HT-29 (cell line): ENCODE data around the gene LPCAT3. TPM values are rescaled to one million over a fixed set of nuclear protein-coding genes. Genes with fewer than 3 reads are reported as not detected.

Experiments used
- DNase-seq: peaks from one replicate; pipeline ENCODE4 v3.0.0-alpha.2; 2015; ENCODE audit warnings: low spot score
- total RNA-seq: library from RNA; depleted of rRNA; stranded (reverse); fragments of >200 nt; shearing (Covaris generic); gene quantifications from 2 replicates; pipeline ENCODE4 v1.2.3, GENCODE V29; 2014

Gene LPCAT3
- total RNA-seq, 1 experiment from 2014 or later = 37.3 TPM

DNA sequence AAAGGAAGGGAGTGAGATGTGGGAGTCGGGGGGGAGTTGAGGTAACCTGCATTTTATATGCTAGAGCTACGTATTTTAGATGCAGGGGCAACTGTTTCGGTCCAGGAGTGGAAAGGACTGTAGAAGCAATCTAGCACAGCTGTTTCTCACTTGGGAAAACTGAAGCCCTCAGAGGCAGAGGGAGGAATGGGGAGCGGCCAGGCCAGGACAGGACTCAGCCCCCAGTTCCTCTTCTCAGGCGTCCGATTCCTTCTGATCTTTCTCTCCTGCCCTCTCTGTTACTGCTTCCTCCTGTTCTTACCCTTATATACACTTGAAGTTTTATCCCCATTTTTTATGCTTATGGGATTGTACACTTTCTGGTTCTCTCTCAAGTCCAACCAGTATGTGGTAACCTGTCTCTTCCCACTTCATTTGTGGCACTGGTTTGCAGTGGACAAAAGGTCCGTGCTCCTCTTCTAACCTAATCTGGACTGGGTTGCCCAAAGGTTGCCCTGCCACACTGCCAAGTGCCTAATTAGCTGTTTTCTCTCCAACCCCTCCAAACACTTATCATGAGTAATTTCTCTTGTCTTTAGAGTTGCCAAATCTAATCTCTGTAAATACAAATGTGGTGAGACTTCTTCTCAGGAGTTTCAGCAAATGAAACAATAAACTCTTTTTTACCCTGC is 16.2 kb downstream of the LPCAT3 start:
- DNase-seq = no peak

DNA sequence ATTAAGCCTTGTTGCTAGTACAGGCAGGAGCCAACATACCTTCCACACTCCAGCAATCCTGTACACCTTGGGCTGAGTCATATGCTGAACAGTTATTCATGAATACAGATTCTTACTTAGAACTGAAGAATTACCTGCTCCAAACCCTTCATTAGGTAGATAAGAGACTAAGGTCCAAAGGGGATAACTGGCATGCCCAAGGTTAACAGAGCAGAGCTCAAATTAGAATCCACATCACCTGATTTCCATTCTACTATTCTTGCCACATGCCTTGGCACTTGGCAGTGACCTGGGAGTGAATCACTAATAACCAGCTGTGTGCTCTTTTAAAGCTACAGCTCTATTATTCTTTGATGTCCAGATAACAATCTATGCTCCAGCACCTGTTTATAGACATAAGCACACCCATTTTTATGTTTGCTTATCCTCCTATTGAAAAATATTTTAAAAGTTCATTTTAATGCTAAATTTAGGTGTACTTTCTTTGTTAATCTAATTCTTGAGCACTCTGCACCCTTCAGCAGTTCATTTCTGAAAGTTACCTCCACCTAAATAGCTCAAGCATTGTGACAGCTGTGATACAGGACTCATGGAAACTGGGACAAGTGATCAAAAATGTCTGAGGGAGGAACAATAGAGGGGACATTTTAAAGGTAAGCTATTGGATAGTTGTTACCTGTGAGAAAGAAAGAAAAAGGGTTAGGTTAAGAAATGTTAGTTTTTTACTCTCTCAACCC is 19.4 kb downstream of the LPCAT3 start:
- DNase-seq = no peak

DNA sequence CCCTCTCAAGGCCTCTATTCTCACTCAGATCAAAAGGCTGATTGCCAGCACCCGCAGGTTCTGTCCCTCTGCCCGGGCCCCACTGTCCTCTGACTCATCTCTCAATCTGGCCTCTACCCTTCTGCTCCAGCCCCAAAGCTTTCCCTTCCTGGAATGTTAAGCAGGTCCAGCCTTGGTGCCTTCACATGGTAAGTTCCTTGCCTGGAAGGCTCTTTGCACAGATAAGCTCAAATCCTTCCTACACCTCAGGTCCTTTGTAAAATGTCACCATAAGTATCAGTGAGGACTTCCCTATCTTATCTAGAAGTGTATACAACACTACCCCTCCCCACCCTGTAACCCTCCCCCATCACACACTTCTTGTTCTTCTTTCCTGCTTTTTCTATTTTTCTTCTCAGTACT is 22.2 kb downstream of the LPCAT3 start:
- no peak for DNase-seq

DNA sequence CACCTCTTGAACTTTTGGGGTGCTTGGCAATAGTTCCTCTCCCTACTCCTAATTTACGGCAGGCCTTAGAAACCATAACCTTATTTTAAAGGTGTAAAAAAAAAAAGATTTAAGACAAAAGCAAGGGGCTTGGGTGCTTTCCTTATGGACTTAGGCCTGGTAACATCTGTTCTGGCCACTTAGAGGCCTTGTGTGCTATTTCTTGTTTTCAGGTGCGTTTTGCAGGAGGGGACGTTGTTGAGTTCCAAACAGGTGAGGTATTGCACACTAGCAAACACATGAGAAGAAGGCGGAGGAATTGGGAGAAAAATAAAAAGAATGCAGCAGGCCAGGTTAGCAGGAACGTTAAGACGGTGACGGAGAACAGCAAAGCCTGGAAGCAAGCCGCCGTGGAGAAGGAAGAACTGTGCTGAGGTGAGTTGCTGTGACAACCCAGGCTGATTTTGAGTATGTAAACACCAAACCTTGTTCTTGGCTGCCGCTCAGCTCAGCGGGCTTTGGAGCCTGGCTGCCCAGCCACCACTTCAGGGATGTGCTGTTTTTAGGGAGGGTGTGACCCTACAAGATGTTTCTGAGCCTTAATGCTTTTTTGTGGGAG is 30.2 kb downstream of the LPCAT3 start:
- no peak for DNase-seq

GRCh38 chr12:6982532-6982931 is 35.7 kb downstream of the LPCAT3 start:
- DNase-seq = no peak

DNA sequence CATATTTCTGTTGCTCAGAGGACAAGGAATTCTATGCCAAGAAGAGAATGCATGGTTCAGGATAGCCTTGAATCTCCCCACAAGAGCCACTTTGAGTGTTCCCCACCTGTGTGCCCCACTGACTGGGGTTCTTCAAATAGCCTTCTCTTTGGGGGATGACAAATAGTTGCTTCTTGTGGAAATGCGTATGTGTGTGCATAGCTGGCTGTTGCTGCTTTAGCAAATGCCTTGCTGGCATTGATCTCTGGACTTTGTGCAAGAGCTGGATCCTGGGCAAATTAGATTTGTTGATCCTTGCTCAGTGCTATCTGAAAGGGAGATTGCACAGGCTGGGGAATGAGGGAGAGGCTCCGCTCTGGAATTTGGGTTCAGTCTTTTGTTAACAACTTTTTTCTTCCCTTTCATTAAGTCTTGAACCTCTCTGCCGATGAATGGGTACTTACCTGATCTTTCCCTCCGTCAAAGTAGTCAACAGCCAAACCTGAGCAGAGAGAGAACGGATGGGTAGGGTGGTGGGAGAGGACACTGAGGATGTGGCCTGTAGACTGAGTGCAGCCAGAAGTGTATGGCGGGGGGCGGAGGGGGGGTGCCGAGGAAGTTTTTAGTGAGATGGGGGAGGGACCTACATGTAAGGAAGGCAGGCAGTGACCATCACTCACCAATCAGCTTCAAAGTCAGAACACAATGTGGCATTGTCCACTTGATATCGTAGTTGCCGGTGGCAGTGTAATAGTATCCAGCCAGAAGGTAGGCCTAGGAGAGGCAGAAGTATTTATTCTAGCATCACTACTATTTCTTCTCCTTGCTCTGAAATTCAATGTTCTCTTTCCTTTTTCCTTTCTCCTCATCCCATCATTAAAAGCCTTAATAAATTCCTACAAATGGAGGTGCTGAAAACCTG is 36.9 kb downstream of the LPCAT3 start:
- DNase-seq = no peak

- DNase-seq = no peak
Observed at GRCh38 chr12:6980740-6981139, 37.5 kb downstream of the LPCAT3 start.

GRCh38 chr12:6980075-6980474 is 38.2 kb downstream of the LPCAT3 start:
- DNase-seq = no peak

DNA sequence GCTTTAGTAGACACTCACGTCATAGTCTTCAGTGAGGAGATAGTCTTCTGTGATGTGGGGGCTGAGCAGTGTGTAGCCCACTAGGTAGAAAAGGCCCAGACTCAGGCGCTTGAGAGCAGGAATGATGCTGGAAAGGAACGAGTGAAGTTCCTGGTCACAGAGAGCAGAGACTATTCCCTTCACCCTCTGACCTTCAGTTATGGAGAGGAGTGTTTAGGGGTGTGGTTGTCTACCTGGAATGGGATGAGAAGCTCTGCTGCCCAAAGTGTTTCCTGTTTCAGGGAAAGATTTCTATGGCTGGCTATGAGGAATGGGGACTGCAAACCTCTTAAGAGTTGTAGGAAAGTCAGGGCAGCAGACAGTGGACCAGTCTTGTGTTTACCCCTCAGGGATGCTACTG is 38.8 kb downstream of the LPCAT3 start:
- no peak for DNase-seq

GRCh38 chr12:6979021-6979420 is 39.3 kb downstream of the LPCAT3 start:
- DNase-seq = no peak

DNA sequence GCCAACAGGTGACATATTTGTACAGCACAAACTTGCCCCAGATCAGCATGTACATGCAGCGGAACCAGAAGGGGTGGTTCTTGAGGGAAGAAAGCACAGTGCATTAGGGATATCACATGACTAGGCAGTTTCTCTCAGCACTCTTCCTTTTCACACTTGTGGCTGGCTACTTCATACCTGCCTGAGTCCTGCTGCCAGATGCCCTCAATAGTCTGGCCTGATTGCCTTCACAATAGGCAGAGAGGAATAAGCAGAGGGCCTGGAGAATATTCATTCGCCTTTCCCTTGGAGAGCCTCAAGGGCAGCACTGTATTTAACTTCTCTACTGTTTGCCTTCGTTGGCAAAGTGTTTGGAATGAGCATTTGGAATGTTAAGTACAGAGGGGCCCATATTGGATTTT is 39.7 kb downstream of the LPCAT3 start:
- no peak for DNase-seq

GRCh38 chr12:6978188-6978587 is 40.1 kb downstream of the LPCAT3 start:
- DNase-seq = no peak

- no peak for DNase-seq
Observed at GRCh38 chr12:6977653-6978052, 40.6 kb downstream of the LPCAT3 start.

- DNase-seq = no peak
Observed at GRCh38 chr12:6975297-6976032, 42.8 kb downstream of the LPCAT3 start.

- no peak for DNase-seq
Observed at GRCh38 chr12:6974180-6974579, 44.1 kb downstream of the LPCAT3 start.

DNA sequence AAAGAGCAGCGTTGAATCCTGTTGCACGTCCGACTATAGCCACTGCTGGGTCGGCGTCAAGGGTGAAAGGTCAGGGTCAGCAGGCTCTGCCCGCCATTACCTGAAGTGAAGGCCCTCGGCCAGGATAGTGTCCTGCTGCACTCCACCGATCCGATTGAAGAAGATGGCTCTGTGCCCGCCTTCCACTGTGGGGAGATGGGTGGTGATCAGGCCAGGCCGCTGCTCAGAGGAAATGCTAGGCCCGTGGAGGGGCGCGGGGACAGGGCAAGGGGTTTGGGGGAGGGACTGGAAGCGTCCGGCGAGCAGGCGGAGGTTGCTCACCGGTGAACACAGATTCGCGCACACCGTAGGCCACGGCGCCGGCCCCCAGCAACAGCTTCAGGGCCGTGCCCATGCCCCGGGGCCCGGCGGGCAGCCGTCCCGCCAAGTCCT is 48.2 kb downstream of the LPCAT3 start:
- no peak for DNase-seq

GRCh38 chr12:6968426-6968825 is 49.9 kb downstream of the LPCAT3 start:
- no peak for DNase-seq

DNA sequence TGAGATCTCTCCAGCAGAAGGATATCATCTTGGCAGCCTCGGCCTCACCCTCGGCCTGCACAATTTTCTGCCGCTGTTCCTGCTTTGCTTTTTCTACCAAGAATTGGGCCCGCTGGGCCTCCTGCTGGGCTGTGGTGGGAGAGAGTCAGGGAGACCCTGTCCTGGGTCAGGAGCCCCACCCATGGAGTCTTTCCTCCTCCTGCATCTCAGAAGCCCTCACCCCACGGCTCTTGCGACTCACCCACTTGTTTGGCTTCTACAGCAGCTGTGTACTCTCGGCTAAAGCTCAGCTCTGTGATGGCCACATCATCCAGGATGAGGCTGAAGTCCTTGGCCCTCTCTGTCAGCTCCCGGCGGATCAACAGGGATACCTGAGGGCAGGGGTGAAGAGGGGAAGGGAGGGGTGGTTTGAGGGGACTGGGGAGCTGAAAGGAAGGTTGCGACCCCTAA is 50.6 kb downstream of the LPCAT3 start:
- no peak for DNase-seq

DNA sequence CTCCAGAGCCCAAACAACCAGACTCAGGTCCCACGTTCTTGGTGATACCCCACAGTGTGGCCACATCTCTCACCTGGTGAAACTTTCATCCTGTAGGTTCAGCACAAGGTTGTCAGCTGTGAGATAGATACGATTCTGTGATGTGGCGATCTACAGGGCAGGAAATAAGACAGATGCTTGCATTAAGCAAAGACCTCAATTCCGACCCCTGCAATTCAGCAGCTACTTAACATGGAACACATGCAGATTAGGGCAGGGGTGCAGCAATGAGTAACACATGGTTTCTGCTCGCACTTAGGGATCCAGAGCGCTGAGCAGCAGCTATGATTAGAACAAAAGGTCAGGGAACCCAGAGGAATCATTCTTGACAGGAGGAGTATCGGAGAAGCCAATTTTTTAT is 51.9 kb downstream of the LPCAT3 start:
- DNase-seq = no peak

DNA sequence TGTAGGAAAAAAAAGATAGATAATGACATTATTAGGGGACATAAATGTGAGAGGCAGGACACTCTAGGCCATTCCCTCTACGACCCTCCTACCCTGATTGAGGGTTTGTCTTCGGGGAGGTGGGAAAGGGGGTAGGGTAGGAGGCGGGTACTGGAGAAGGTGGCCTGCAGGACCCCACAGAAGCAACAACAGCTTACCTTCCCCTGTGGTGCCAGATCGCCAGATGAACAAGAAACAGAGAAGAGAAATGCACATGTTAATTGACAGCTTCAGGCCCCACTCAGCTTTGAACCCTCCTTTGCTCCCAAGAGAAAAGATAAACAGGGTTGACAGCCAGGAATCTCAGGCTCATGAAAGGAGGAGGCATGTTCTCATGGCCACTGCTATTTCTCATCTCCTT is 52.6 kb downstream of the LPCAT3 start:
- no peak for DNase-seq

DNA sequence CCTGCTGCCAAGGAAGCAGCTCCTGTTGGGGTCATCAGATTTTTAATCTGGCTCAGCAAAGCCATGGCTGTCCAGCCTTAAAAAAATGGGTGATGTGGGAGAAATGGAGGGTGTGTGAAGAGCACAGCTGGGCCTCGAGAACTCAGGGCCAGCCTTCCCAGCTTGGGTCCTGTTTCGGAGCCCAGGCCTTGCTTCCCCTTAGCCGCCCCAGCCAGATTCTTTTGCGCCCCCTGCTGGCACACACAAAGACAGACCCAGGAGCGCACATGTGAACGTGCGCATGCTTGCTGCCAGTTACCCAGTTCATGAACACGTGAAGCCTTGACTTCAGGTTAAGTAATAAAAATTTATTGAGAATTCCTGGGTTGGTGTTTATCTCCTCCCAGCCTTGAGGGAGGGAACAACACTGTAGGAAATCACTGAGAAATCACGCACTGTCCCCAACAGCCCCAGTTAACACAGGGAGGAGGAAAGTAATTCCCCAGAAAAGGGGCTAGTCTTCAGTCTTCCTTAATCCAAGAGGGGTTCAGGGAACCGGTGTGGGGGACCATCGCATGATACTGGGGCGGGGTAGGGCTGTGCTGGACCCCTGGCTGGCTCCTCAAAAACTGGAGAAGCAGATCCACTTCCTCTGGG is 53.1 kb downstream of the LPCAT3 start:
- DNase-seq = peak; percentile 90
